Loucy (cell line): ENCODE data around the gene SMIM10L2A.

ENCODE experiments used
- EZH2phosphoT487 ChIP-seq: fragments of 200-600 bp; IDR thresholded peaks from 2 replicates; pipeline ENCODE4 v1.6.1; 2018; ENCODE audit warnings: antibody characterized with exemption, mild to moderate bottlenecking, moderate library complexity, borderline replicate concordance
- TF ChIP-seq, protein P1 (sequence below): fragments of 200-600 bp; sonication (generic); conservative IDR thresholded peaks from 2 replicates; pipeline ENCODE4 v1.5.1; 2014; ENCODE audit warnings: mild to moderate bottlenecking, antibody characterized with exemption, low read length

DNA sequence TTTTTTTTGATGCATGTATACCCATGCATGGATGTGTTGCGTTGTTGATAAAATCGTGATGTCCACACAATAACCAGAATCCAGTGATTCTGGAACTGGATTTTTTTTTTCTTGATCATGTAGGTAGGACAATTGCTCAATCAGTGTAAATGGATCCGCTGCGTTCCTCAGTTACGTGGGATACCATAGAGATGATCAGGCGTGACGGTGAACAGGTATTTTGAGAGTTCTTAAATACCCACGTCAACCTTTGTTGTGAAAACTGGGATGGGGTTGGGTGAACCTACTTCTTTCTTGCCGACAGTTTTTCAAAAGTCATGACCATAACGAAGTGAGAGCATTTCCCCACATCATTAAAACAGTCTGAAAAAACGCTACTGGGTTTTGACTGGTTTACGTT lies 913 bp upstream of the SMIM10L2A start:
- TF ChIP-seq, protein P1, sequence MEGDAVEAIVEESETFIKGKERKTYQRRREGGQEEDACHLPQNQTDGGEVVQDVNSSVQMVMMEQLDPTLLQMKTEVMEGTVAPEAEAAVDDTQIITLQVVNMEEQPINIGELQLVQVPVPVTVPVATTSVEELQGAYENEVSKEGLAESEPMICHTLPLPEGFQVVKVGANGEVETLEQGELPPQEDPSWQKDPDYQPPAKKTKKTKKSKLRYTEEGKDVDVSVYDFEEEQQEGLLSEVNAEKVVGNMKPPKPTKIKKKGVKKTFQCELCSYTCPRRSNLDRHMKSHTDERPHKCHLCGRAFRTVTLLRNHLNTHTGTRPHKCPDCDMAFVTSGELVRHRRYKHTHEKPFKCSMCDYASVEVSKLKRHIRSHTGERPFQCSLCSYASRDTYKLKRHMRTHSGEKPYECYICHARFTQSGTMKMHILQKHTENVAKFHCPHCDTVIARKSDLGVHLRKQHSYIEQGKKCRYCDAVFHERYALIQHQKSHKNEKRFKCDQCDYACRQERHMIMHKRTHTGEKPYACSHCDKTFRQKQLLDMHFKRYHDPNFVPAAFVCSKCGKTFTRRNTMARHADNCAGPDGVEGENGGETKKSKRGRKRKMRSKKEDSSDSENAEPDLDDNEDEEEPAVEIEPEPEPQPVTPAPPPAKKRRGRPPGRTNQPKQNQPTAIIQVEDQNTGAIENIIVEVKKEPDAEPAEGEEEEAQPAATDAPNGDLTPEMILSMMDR, result no peak
- TF ChIP-seq EZH2phosphoT487, result no peak
